Activated naive CD4-positive, alpha-beta T cell treated with anti-CD3 and anti-CD28 coated beads, Interleukin-2, amount 50 U/mL, for 24 hours (primary cell): ENCODE results near the gene GADD45B.
"Not testable (repeated sequence)": the region's sequence is repeated elsewhere in the genome, so short reads cannot be mapped to it uniquely, and the experiment has no call there.

Source experiments
- H3K27ac Mint-ChIP-seq: one replicate; pipeline ENCODE4 v1.8.0; 2021; ENCODE audit warnings: mild to moderate bottlenecking, mixed read lengths
- H3K27me3 Mint-ChIP-seq: one replicate; pipeline ENCODE4 v1.8.0; 2021; ENCODE audit warnings: mixed read lengths
- H3K36me3 Mint-ChIP-seq: one replicate; pipeline ENCODE4 v1.8.0; 2021; ENCODE audit warnings: mixed read lengths
- H3K4me1 Mint-ChIP-seq: one replicate; pipeline ENCODE4 v1.8.0; 2021; ENCODE audit warnings: mixed read lengths
- H3K4me3 Mint-ChIP-seq: one replicate; pipeline ENCODE4 v1.8.0; 2021; ENCODE audit warnings: mild to moderate bottlenecking, mixed read lengths
- H3K9me3 Mint-ChIP-seq: one replicate; pipeline ENCODE4 v1.8.0; 2021; ENCODE audit warnings: mixed read lengths

The GADD45B gene

DNA sequence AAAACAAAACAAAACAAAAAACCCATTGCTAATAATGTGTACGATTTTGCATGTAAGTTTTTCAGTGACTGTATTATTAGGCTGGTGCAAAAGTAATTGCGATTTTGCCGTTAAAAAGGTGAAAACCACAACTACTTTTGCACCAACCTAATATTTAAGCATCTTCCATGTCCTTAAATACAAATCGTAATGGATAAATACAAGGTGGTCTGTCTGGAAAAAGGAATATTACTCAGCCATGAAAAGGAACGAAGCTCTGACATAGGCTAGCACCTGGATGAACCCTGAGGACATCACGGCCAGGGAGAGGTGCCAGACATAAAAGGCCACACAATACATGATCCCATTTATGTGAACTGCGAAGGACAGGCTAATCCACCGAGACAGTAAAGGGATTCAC is 33.2 kb downstream of the GADD45B start:
- H3K27ac Mint-ChIP-seq: no peak overlapping the region

GRCh38 chr19:2511570-2511969 is 35.6 kb downstream of the GADD45B start:
- Mint-ChIP-seq H3K27ac (no peak overlapping the region), H3K4me1 (peaks cover 11% of the 10 kb centered on the region), H3K27me3 (no peaks in the 10 kb centered on the region), H3K9me3 (no peaks in the 10 kb centered on the region), H3K36me3 (no peaks in the 10 kb centered on the region), H3K4me3 (no peak overlapping the region)

More for the DNA sequence above, 33.2 kb downstream of the GADD45B start:
- H3K9me3 Mint-ChIP-seq: no peaks in the 10 kb centered on the region
- no peak overlapping the region for H3K4me3 Mint-ChIP-seq
- H3K36me3 Mint-ChIP-seq: no peaks in the 10 kb centered on the region
- peaks cover 13% of the 10 kb centered on the region for H3K4me1 Mint-ChIP-seq
- no peaks in the 10 kb centered on the region for H3K27me3 Mint-ChIP-seq

DNA sequence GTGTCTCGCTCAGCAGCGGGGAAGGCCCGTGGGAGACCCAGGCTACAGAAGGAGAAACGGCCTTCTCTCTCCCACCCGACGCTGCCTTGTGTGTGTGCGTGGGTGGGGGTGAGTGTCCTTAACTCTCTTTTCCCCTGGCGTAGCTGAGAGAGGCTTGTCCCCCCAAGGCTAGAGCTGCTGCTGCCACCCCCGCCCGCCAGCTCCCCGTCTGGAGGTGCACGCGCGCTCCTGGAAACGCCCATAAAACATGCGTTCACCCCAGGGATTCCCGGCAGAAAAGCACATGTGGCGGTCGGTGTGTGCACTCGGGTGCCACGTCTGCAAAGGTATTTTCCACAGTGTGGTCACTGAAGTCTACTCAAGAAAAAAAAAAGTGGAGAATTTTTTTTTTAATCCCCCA is 36.1 kb downstream of the GADD45B start:
- Mint-ChIP-seq H3K27ac (no peak overlapping the region), H3K36me3 (no peaks in the 10 kb centered on the region), H3K9me3 (no peaks in the 10 kb centered on the region), H3K4me3 (no peak overlapping the region), H3K4me1 (peaks cover 10% of the 10 kb centered on the region), H3K27me3 (no peaks in the 10 kb centered on the region)

GRCh38 chr19:2512523-2513431 is 36.9 kb downstream of the GADD45B start:
- Mint-ChIP-seq H3K36me3 (no peaks in the 10 kb centered on the region), H3K27ac (no peak overlapping the region), H3K4me3 (no peak overlapping the region), H3K27me3 (no peaks in the 10 kb centered on the region), H3K9me3 (no peaks in the 10 kb centered on the region), H3K4me1 (peaks cover 4% of the 10 kb centered on the region)

DNA sequence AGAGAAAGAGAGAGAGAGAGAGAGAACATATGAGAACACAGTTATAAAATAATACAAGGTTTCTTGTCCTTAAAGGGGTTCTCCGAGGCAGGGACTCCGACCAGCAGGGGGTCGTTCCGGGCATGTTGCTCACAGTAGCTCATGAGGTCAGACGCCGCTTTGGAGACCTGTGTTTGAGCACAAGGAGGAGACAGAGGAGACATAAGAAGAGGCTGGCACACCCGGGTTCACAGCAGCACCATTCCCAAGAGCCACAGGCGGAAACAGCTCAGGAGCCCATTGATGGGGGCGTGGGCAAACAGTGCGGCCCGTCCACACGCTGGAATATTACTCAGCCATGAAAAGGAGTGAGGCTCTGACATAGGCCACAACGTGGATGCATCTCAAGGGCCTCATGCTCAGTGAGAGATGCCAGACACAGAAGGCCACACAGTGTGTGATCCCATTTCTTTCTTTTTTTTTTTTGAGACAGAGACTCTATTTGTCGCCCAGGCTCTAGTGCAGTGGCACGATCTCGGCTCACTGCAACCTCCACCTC is 39.1 kb downstream of the GADD45B start:
- Mint-ChIP-seq H3K4me1 (peaks cover 7% of the 10 kb centered on the region), H3K4me3 (no peak overlapping the region), H3K9me3 (no peaks in the 10 kb centered on the region), H3K36me3 (no peaks in the 10 kb centered on the region), H3K27ac (no peak overlapping the region), H3K27me3 (no peaks in the 10 kb centered on the region)

DNA sequence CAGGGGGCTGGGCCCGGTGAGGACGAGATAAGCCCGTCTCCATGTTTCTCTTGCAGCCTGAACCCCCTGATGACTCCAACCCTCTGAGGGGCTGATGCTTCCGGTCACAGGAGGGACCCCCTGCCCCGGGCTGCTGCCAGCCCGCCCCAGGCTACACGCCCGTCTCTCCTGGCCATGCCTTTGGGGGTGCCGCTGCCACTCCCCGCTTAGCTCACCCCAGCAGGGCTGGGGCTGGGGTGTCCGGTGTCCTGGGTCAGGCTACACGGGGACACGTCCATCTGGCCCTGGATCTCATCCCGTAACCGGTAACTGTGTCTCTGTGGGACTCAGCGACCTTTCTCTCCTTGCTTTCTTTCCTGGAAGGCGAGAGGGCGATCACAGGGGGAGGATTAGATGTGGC is 40.8 kb downstream of the GADD45B start:
- Mint-ChIP-seq H3K36me3 (no peaks in the 10 kb centered on the region), H3K9me3 (no peaks in the 10 kb centered on the region), H3K27me3 (no peaks in the 10 kb centered on the region), H3K4me3 (no peak overlapping the region), H3K4me1 (peaks cover 7% of the 10 kb centered on the region), H3K27ac (no peak overlapping the region)

GRCh38 chr19:2517881-2518601 is 42.1 kb downstream of the GADD45B start:
- H3K4me3 Mint-ChIP-seq: no peak overlapping the region
- no peaks in the 10 kb centered on the region for H3K27me3 Mint-ChIP-seq
- H3K4me1 Mint-ChIP-seq: peaks cover 7% of the 10 kb centered on the region
- no peaks in the 10 kb centered on the region for H3K9me3 Mint-ChIP-seq
- no peaks in the 10 kb centered on the region for H3K36me3 Mint-ChIP-seq
- H3K27ac Mint-ChIP-seq: no peak overlapping the region

DNA sequence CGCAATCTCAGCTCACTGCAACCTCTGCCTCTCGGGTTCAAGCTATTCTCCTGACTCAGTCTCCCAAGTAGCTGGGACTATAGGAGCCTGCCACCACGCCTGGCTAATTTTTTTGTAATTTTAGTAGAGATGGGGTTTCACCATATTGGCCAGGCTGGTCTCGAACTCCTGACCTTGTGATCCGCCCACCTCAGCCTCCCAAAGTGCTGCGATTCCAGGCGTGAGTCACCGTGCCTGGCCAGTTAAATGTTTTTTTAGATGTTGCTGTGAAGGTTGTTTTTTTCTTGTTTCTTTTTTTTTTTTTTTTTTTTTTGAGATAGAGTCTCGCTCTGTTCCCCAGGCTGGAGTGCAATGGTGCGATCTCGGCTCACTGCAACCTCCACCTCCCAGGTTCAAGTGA is 42.9 kb downstream of the GADD45B start:
- not testable (repeated sequence) for H3K9me3 Mint-ChIP-seq, H3K36me3 Mint-ChIP-seq, H3K4me3 Mint-ChIP-seq, H3K27me3 Mint-ChIP-seq, H3K27ac Mint-ChIP-seq, H3K4me1 Mint-ChIP-seq

GRCh38 chr19:2519482-2519881 is 43.6 kb downstream of the GADD45B start:
- Mint-ChIP-seq H3K36me3 (no peaks in the 10 kb centered on the region), H3K9me3 (no peaks in the 10 kb centered on the region), H3K27me3 (no peaks in the 10 kb centered on the region), H3K27ac (no peak overlapping the region), H3K4me1 (peaks cover 7% of the 10 kb centered on the region), H3K4me3 (no peak overlapping the region)

DNA sequence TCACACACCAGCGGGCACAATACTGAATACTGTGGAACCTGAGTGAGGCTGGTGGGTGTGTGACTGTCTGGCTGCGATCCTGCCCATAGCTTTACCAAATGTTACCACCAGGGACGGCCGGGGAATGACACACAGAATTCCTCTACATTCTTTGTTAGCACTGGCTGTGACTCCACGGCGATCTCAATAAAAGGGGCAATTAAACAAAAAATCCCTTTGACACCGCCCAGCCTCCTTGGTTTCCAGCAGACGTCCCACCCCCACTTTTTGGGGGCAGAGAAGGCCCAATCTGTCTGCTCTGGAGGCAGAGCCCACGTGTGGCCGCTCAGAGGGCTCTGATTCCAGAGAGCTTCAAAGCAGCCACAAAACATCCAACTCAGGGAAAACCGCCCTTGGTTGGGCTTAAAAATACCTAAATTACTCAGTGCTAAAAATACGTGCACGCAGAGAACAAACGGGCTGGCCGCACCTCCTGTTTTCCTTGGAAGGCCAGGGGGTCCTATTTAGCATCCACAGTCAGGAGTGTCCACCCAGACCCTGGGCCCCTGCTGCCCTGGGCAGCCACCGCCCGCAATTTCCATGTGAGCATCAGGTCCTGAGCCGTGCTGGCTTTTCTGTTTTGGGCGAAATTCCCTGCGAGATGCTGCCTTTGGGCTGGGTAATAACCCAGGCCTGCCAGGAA is 47.8 kb downstream of the GADD45B start:
- H3K4me1 Mint-ChIP-seq: no peaks in the 10 kb centered on the region
- H3K4me3 Mint-ChIP-seq: no peak overlapping the region
- H3K27me3 Mint-ChIP-seq: no peaks in the 10 kb centered on the region

GRCh38 chr19:2524361-2524839 is 48.5 kb downstream of the GADD45B start:
- H3K27ac Mint-ChIP-seq: no peak overlapping the region
- H3K9me3 Mint-ChIP-seq: no peaks in the 10 kb centered on the region
- no peaks in the 10 kb centered on the region for H3K36me3 Mint-ChIP-seq
- no peaks in the 10 kb centered on the region for H3K27me3 Mint-ChIP-seq
- no peak overlapping the region for H3K4me3 Mint-ChIP-seq
- no peaks in the 10 kb centered on the region for H3K4me1 Mint-ChIP-seq

More for the DNA sequence above, 47.8 kb downstream of the GADD45B start:
- Mint-ChIP-seq H3K9me3 (no peaks in the 10 kb centered on the region), H3K36me3 (no peaks in the 10 kb centered on the region), H3K27ac (no peak overlapping the region)

GRCh38 chr19:2524840-2525723 is 49.2 kb downstream of the GADD45B start:
- H3K4me3 Mint-ChIP-seq: no peak overlapping the region
- H3K9me3 Mint-ChIP-seq: no peaks in the 10 kb centered on the region
- H3K36me3 Mint-ChIP-seq: no peaks in the 10 kb centered on the region
- no peaks in the 10 kb centered on the region for H3K4me1 Mint-ChIP-seq
- no peaks in the 10 kb centered on the region for H3K27me3 Mint-ChIP-seq
- H3K27ac Mint-ChIP-seq: no peak overlapping the region

- Mint-ChIP-seq H3K4me3 (no peak overlapping the region), H3K4me1 (peaks cover 1% of the 10 kb centered on the region), H3K27ac (no peak overlapping the region), H3K9me3 (peaks cover 2% of the 10 kb centered on the region), H3K36me3 (peaks cover 2% of the 10 kb centered on the region), H3K27me3 (no peaks in the 10 kb centered on the region)
Measured at GRCh38 chr19:2527171-2527570, 51.2 kb downstream of the GADD45B start.

DNA sequence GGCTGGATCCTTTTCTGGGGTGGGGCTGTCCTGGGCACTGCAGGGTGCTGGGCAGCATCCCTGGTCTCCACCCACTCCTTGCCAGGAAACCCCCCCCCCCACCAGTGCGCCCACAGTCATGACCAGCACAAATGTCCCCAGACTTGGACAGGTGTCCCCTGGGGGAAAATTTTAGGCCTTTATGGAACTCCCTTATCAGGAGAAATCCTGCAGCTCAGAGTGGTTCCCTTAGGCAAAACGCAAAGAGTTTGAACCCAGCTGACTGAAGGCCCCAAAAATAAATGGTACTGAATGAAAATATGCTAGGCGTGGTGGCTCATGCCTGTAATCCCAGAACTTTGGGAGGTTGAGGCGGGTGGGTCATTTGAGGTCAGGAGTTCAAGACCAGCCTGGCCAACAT is 51.8 kb downstream of the GADD45B start:
- Mint-ChIP-seq H3K36me3 (peaks cover 4% of the 10 kb centered on the region), H3K4me1 (peaks cover 6% of the 10 kb centered on the region), H3K4me3 (no peak overlapping the region), H3K9me3 (peaks cover 6% of the 10 kb centered on the region), H3K27ac (no peak overlapping the region), H3K27me3 (no peaks in the 10 kb centered on the region)
